GM12864 (cell line): ENCODE data around the gene FEV.

ENCODE experiments used
- DNase-seq: peaks from one replicate; pipeline ENCODE4 v3.0.0-alpha.2; 2011; ENCODE audit warnings: low read depth
- H3K4me3 ChIP-seq: 2 replicates; pipeline ENCODE4 v1.5.1; 2011; ENCODE audit warnings: mild to moderate bottlenecking, low read depth, low read length, control low read depth
- TF ChIP-seq, protein P1 (sequence below): IDR thresholded peaks from 2 replicates; pipeline ENCODE4 v1.5.1; 2011; ENCODE audit warnings: low read depth, mild to moderate bottlenecking, moderate library complexity, low read length, control low read depth, inconsistent platforms; ENCODE audit errors: missing control alignments

Gene FEV

DNA sequence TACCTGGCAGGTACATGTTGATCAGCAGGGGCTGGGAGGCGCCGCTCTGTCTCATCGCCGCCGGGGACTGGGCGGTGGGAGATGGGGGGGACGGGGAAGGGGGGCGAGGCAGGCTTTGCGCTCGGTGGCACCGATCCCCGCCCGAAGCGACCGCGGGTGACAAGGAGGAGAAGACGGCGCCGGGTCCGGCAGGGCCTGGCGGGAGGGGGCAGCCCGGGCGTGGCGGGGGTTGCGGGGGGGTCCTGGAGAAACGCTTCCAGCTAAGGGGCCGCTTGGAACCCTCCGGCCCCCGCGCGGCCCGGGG, at the start of gene FEV:
Gene FEV (minus strand): TSS at position 164 of the 304 bp plus-strand sequence. CDS start 109 bp downstream, at position 55.
- DNase-seq: no peak
- no peak within 1 kb of the TSS for H3K4me3 ChIP-seq
- TF ChIP-seq, protein P1, sequence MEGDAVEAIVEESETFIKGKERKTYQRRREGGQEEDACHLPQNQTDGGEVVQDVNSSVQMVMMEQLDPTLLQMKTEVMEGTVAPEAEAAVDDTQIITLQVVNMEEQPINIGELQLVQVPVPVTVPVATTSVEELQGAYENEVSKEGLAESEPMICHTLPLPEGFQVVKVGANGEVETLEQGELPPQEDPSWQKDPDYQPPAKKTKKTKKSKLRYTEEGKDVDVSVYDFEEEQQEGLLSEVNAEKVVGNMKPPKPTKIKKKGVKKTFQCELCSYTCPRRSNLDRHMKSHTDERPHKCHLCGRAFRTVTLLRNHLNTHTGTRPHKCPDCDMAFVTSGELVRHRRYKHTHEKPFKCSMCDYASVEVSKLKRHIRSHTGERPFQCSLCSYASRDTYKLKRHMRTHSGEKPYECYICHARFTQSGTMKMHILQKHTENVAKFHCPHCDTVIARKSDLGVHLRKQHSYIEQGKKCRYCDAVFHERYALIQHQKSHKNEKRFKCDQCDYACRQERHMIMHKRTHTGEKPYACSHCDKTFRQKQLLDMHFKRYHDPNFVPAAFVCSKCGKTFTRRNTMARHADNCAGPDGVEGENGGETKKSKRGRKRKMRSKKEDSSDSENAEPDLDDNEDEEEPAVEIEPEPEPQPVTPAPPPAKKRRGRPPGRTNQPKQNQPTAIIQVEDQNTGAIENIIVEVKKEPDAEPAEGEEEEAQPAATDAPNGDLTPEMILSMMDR: no peak

DNA sequence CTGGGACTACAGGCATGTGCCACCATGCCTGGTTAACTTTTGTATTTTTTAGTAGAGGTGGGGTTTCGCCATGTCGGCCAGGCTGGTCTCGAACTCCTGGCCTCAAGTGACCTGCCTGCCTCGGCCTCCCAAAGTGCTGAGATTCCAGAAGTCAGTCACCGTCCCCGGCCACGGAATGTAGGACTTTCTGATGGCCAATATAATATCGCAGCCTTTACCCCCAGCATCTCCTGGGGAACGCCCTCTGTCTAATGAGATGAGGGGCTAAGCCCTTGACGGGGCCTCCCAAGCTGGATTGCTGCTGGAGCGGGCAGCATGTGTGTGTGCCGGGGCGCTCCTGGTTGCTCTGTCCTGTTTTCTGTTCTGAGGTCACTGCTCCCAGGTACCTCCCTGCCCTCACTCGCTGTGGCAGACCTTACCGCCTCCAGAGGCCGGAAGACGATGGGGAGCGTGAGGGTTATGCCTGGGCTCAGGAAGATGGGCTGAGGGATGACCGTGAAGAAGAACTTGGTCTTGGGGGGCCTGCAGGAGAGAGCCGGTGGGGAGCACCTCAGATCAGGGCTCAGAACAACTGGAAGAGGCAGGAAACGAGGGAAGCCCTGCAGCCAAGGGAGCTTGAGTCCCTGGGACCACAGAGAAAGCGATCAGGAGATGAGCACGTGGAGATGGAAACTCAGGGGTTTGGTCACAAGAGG, 47.2 kb upstream of the FEV start:
- no peak for DNase-seq
- TF ChIP-seq, protein P1: no peak
- H3K4me3 ChIP-seq: no peak overlapping the region

DNA sequence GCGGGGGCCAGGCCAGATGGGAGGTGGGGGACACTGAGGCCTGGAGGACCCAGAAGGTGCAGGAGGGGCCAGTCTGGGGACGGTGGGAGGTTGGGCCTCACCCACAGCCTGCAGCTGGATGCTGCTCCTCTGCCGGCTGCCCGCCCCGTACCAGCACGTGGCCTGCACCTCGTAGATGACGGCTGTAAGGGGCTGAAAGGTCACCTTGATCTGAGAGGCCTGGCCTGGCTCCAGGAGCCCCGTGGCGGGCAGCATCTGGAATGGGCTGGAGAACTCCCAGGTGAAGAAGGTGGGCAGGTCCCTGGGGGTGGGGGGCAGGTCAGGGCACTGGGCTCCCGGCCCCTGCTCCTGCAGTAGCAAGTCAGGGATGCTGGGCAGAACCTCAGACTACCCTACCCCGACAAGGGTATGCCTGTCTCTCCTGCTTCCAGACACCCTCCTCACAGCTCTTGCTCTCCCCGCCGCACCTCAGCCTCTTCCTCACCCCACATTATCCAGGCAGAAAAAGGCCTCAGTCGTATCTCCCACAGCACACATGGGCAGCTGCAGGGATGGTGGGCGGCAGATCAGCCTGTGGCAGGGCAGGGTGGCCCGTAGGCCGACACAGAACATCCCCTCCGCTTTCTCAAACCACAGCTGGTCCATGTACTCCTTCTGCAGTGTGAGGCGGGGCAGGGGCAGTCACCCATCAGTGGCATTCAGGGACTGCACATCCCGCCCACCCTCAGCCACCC, 46.2 kb upstream of the FEV start:
- no peak for DNase-seq
- H3K4me3 ChIP-seq: no peak overlapping the region
- TF ChIP-seq, protein P1: no peak

DNA sequence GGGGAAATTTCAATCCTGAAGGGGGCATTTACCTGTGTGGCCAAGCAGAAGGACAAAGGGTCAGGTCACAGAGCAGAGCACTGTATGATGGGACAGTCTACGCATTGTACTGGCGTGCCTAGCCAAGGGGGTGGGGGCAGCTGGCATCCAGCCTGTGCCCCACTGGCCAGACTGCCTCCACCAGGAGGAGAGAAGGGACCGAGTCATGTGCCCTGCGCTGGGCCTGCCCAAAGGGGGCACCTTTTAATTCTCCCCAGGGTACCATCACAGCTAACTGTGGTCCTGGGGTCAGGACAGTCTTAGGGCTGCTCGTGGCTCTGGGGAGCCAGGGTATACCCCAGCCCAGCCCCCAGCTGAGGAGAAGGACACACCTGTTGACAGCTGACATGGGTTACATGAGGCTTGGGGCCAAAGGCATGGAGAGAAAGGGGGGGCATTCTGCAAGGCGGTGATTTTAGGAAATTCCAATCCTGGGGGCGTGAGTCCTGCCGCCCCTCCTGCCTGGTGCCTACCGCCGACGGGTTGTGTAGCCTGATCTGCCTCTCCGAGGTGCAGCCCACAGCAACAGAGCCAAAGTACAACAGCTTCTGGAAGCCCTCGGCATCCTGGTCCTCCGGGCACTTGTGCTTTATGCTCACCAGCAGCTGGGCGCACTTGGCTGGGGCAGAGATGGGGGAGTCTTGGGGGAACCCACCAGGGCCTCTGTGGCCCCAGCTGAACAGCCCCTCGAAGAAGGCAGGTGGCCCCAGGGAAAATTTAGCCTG, 45.4 kb upstream of the FEV start:
- no peak for DNase-seq

DNA sequence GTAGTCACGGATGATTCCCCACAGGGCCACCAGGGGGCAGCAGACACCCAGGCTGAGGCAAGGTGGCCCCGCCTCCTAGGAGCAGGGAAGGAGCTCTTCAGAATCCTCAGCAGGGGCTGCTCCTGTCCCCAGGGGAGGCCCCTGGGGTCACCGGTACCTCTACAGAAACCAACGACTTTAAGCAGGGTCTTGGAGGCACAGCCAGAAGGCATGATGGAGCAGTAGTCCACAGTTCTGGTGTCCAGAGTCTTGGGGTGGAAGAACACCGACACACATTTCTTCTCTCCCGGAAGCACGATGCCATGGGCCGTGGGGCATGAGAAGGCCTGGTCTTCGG, 44.8 kb upstream of the FEV start:
- peak; percentile 12 for DNase-seq
- TF ChIP-seq, protein P1: peak; percentile 99

More for the DNA sequence above, 45.4 kb upstream of the FEV start:
- H3K4me3 ChIP-seq: no peak overlapping the region
- TF ChIP-seq, protein P1: no peak

DNA sequence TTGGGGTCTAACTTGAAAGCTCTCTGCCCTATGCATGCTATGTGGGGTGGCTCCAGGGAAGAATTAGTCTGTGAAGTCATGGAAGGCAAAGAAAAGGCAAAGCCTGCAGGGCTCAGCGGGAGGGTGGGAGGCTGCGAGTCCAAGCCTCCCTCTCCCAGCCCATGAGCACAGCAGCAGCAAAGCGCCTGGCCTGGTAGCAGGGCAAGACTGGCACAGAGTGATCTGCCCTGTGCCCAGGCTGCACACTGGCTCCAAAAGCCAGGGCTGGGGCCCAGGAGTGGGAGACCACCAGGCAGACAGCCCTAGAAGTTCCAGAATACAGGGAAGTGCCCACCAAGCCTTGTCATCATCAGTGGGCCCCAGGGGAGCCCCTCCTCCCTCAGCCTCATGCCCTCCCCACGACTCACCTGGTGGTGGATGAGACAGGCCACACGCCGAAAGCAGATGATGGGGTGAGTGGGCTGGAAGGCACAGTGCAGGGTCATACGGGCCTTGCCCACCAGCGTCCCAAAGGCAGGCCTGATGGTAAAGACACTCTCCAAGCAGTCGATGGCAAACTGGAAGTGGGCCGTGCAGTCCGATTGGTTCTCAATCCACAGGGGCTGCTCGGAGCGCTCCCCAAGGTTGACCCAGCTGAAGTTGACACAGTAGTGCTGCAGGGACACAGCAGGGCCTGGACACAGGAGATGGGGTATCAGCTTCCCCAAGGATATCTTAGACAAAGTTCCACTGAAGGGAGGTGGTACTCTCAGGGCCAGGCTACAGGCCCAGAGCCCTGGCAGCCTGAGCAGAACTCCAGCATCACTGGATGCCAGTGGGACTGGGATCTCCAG, 44.2 kb upstream of the FEV start:
- TF ChIP-seq, protein P1: no peak
- DNase-seq: no peak
- H3K4me3 ChIP-seq: no peak overlapping the region

More for the DNA sequence above, 44.8 kb upstream of the FEV start:
- H3K4me3 ChIP-seq: no peak overlapping the region
